Activated effector memory CD4-positive, alpha-beta T cell treated with anti-CD3 and anti-CD28 coated beads, Interleukin-2, amount 50 U/mL, for 16 hours (primary cell): ENCODE measurements around the gene VARS1.

Experiments
- DNase-seq: peaks from one replicate; pipeline ENCODE4 v3.0.0-alpha.2; 2020

Gene VARS1

GRCh38 chr6:31768363-31769257 lies 26.9 kb downstream of the VARS1 start:
- DNase-seq, result no peak

- no peak for DNase-seq
These were observed 28.4 kb downstream of the VARS1 start for GRCh38 chr6:31767096-31767645.

- no peak for DNase-seq
These were observed 29.4 kb downstream of the VARS1 start for GRCh38 chr6:31765910-31766794.

DNA sequence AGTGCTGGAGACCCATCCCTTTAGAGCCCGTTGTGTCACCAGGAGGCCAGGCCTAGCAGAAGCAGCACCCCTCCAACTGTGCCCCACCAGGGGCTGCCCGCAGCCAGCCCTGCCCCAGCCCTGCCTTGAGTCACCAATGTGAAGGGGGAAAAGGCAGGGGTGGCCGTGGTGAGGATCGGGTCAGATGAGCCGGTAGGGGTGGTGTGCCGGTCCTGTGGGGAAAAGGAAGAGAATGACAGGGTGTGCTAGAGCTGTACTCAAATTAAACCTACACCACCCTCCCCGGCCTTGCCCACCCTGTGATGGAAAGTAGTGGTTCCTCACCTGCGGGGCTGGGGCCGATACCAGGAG lies 30.0 kb downstream of the VARS1 start:
- no peak for DNase-seq

DNA sequence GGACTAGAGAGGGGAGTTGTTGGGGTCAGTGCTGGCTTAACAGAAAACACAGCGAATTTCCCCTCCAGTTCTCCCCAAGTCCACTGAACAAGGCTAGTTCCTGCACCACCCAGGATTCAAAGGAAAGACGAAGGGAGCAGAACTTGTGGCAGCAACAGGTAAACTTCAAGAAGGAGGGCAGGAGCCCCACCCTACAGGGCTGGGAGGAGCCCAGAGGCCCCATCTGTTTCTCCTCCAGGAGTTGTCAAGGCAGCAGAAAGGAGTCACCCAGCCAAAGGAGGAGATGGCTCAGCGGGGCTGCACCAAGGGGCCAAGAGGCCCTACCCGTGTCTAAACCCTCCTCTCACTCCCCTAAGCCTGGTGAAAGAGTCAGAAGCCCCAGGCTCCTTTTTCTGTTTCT lies 31.4 kb downstream of the VARS1 start:
- DNase-seq, result no peak

- no peak for DNase-seq
These were observed 32.0 kb downstream of the VARS1 start for GRCh38 chr6:31763619-31763940.

- DNase-seq, result no peak
These were observed 32.5 kb downstream of the VARS1 start for GRCh38 chr6:31762878-31763618.

- no peak for DNase-seq
These were observed 33.2 kb downstream of the VARS1 start, which contains the start of gene SAPCD1 for GRCh38 chr6:31762356-31762755. TSS of gene SAPCD1 (plus strand) at chr6:31762656. CDS start at chr6:31763055, 399 bp downstream.

DNA sequence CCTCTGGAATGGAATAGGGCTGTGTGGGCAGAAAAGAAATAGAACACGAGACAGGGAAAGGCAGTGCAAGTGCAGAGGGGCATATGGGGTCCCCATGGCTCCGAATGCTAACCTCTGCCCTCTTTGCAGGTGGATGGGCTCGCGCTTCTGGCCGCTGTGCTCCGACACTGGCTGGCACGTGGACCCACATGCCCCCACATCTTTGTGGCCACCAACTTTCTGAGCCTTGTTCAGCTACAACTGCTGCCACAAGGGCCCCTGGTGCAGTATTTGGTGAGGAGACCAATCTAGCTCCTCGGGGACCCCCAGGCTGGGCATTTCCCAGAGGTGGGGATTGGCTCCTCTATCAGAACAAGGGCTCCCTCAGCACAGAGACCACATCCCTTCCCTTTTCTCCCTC lies 34.2 kb downstream of the VARS1 start:
- no peak for DNase-seq

GRCh38 chr6:31760790-31761189 lies 34.8 kb downstream of the VARS1 start:
- no peak for DNase-seq

DNA sequence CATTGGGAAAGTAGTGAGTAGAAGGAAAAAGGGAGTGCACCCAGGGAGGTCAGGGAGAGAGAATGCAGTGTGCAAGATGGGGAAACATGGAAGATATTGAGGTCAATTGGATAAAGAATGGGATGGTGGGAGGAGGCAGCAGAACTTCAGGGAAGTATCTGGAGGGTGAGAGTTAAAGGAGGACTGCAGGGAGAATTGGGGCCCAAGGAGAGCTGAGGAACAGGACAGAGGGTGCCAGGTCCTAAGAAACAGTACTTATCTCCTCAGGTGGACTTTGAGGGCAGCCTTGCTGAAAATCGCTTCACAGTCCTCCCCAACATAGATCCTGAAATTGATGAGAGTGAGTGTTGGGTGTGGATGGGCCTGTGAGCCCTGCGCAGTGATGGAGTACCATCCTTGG lies 37.3 kb downstream of the VARS1 start:
- no peak for DNase-seq

DNA sequence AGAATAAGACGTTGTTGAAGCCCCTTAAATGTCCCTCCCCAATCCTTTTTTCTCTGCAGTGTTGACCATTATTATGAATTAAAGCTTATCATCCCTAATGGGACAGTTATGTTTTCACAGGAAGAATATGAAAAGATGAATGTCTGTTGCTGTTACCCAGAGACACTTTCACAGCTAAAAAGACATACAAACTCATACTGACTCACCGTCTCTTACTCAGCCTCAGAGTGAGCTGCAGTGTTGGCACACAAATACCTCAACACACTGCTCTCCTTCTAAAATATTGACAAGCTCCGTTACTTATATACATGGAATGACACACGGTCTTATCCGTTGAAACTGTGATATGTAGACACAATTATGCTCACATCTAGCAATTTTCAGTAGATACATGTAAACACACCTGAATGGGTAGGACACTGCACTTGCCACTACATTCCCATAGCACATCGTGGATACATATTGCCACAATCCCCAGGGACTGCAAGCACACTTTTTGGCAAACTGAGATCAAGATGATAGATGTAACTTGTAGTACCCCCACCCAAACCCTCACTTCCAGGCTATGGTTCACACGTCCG lies 42.7 kb downstream of the VARS1 start:
- DNase-seq, result no peak

DNA sequence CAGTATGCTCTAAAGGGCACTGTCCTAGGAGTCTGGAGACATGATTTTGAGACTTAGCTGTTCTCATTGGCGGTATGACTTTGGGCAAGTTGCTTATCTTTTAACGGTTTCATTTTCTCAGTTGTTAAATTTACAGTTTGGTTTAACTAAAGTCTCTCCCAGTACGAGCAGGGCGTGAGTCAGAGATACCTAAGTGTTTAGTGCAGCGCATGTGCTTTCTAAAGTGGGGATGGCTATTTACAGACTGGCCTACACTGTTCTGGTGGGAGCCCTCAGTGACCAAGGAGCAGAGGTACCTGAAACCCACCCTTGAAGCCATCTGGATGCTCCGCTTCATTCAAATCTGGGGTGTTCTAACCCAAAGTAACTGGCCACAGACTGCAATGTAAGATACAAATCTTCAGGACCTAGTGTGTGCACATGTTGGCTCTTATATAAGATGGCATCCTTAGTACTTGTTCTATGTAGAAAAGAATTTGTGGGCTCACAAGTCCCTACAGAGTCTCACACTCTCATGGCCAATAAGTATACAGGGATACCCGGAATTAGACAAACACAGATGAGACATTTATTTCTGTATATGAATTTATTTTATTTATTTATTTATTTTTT lies 45.0 kb downstream of the VARS1 start:
- no peak for DNase-seq

DNA sequence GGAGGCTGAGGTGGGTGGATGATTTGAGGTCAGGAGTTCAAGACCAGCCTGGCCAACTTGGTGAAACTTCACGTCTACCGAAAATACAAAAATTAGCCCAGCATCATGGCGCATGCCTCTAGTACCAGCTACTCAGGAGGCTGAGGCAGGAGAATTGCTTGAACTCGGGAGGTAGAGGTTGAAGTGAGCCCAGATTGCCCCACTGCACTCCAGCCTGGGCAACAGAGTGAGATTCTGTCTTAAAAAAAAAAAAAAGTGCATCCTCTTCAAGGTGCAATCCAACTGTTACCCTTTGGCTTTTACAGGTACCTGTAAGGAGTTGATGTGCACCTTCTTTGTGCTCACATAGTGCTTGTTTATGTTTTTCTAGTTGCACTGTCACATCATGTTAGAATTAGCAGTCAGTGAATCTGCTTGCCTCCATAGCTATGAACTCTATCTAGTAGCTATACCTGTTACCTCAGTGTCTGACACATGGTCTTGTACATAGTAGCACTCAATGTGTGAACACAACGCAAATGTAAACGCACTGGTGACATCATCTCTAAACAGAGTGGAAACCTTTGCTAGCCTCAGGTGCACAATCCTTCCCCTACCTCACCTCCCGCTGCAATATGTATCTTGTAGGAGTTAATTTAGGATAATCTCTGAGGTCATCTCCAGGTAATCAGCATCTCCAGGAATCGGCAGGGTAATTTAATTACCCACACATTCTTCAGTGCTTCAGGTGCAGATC lies 46.1 kb downstream of the VARS1 start:
- no peak for DNase-seq
